CD4-positive, alpha-beta T cell treated with Interferon gamma for 1 hour (primary cell): ENCODE measurements around the gene RACK1.
A peak's percentile ranks its signal among the peaks of the same experiment; 100 is the strongest.
"Not testable (repeated sequence)": the region's sequence is repeated elsewhere in the genome, so short reads cannot be mapped to it uniquely, and the experiment has no call there.

ENCODE experiments used
- DNase-seq: peaks from one replicate; pipeline ENCODE4 v3.0.0-alpha.2; 2020

Gene RACK1

GRCh38 chr5:181243564-181244343 lies at the start of gene RACK1:
Gene RACK1, minus strand, starts transcription at chr5:181243906. Its CDS starts 106 bp downstream, at chr5:181243800.
- peak; percentile 85 for DNase-seq

- DNase-seq = not testable (repeated sequence)
These were observed 43.6 kb upstream of the RACK1 start for GRCh38 chr5:181287331-181287730.

GRCh38 chr5:181285962-181286705 lies 42.4 kb upstream of the RACK1 start:
- not testable (repeated sequence) for DNase-seq

GRCh38 chr5:181283841-181284755 lies 40.4 kb upstream of the RACK1 start:
- not testable (repeated sequence) for DNase-seq

GRCh38 chr5:181283347-181283746 lies 39.6 kb upstream of the RACK1 start:
- DNase-seq = no peak

- no peak for DNase-seq
These were observed 39.2 kb upstream of the RACK1 start for GRCh38 chr5:181282874-181283273.

GRCh38 chr5:181282415-181282814 lies 38.7 kb upstream of the RACK1 start:
- DNase-seq = not testable (repeated sequence)

GRCh38 chr5:181281984-181282316 lies 38.2 kb upstream of the RACK1 start:
- DNase-seq = no peak

- no peak for DNase-seq
These were observed 37.6 kb upstream of the RACK1 start for GRCh38 chr5:181281077-181281983.

GRCh38 chr5:181280251-181280762 lies 36.6 kb upstream of the RACK1 start:
- no peak for DNase-seq

- DNase-seq = not testable (repeated sequence)
These were observed 29.7 kb upstream of the RACK1 start for GRCh38 chr5:181273433-181273744.

GRCh38 chr5:181271081-181271480 lies 27.4 kb upstream of the RACK1 start:
- no peak for DNase-seq

GRCh38 chr5:181267907-181268306 lies 24.2 kb upstream of the RACK1 start:
- not testable (repeated sequence) for DNase-seq

- not testable (repeated sequence) for DNase-seq
These were observed 23.7 kb upstream of the RACK1 start for GRCh38 chr5:181267291-181267904.

GRCh38 chr5:181265092-181265671 lies 21.5 kb upstream of the RACK1 start:
- no peak for DNase-seq

- no peak for DNase-seq
These were observed 19.9 kb upstream of the RACK1 start for GRCh38 chr5:181263633-181264032.

GRCh38 chr5:181261320-181262049 lies 17.8 kb upstream of the RACK1 start:
- DNase-seq = peak; percentile 77

- peak; percentile 94 for DNase-seq
These were observed 17.1 kb upstream of the RACK1 start, which contains the start of gene TRIM52 for GRCh38 chr5:181260720-181261319. Gene TRIM52, minus strand, starts transcription at chr5:181261143. Its CDS starts 330 bp downstream, at chr5:181260813.

- DNase-seq = no peak
These were observed 16.4 kb upstream of the RACK1 start for GRCh38 chr5:181259974-181260719.
